Adipose tissue (tissue), 3 donors: ENCODE measurements around the gene GALP. TPM values are rescaled to one million over a fixed set of nuclear protein-coding genes. Genes with fewer than 3 reads are reported as not detected.
"Not testable (repeated sequence)": the region's sequence is repeated elsewhere in the genome, so short reads cannot be mapped to it uniquely, and the experiment has no call there.

ENCODE experiments used
- H3K27ac ChIP-seq: one replicate; pipeline ENCODE4 v1.5.1; 2013; ENCODE audit warnings: low read depth, low read length
- WGBS, 3 donors: extraction: QIAGEN DNeasy Blood & Tissue Kit; methylation state at CpG; one replicate each; pipeline ENCODE4 v1.1.7; 2013; 5-methylcytosine and 5-hydroxymethylcytosine counted together
- polyA plus RNA-seq, 3 donors: library from polyadenylated mRNA; stranded (reverse); fragments of 200-250 nt; gene quantifications; one replicate each; pipeline ENCODE4 v1.2.3, GENCODE V29; 2013
- donor health status: healthy with polysubstance abuse.
- donor health status: Bipolar disorder and iron deficiency.
- donor health status: healthy.

The GALP gene
- polyA plus RNA-seq, 3 donors, result not detected

GRCh38 chr19:56174086-56174485, 1.7 kb upstream of the GALP start:
- H3K27ac ChIP-seq, result no peak overlapping the region
- 19 to 27% (median 19%) methylated on average over 6 to 9 of the region's 9 CpGs for WGBS, 3 donors

- 38 to 47% (median 46%) methylated on average over 11 of the region's 11 CpGs for WGBS, 3 donors
- H3K27ac ChIP-seq, result no peak overlapping the region
Observed at GRCh38 chr19:56174550-56174949, 1.3 kb upstream of the GALP start.

- H3K27ac ChIP-seq, result not testable (repeated sequence)
- WGBS, 3 donors, result 60 to 83% (median 83%) methylated on average over 4 to 9 of the region's 11 CpGs
Observed at GRCh38 chr19:56176310-56176709, 502 bp downstream of the GALP start.

- 69 to 80% (median 74%) methylated on average over 18 of the region's 18 CpGs for WGBS, 3 donors
- no peak overlapping the region for H3K27ac ChIP-seq
Observed at GRCh38 chr19:56176881-56177280, 1.1 kb downstream of the GALP start.

- 49 to 70% (median 60%) methylated on average over 11 of the region's 11 CpGs for WGBS, 3 donors
- H3K27ac ChIP-seq, result no peak overlapping the region
Observed at GRCh38 chr19:56177564-56178243, 1.9 kb downstream of the GALP start.

- 68 to 78% (median 78%) methylated on average over 17 of the region's 17 CpGs for WGBS, 3 donors
- H3K27ac ChIP-seq, result no peak overlapping the region
Observed at GRCh38 chr19:56189785-56190184, 14.0 kb downstream of the GALP start.

- H3K27ac ChIP-seq, result no peak overlapping the region
- 73 to 77% (median 75%) methylated on average over 7 of the region's 7 CpGs for WGBS, 3 donors
Observed at GRCh38 chr19:56191115-56191514, 15.3 kb downstream of the GALP start.

- WGBS, 3 donors, result 81 to 90% (median 83%) methylated on average over 10 of the region's 10 CpGs
- H3K27ac ChIP-seq, result no peak overlapping the region
Observed at GRCh38 chr19:56191711-56192110, 15.9 kb downstream of the GALP start.

- no peak overlapping the region for H3K27ac ChIP-seq
- WGBS, 3 donors, result 82 to 90% (median 89%) methylated on average over 12 of the region's 12 CpGs
Observed at GRCh38 chr19:56193981-56194640, 18.3 kb downstream of the GALP start.

GRCh38 chr19:56197646-56198045, 21.8 kb downstream of the GALP start, which contains the start of gene ZSCAN5B:
ZSCAN5B (minus strand) TSS chr19:56197783; CDS start chr19:56193052, 4,731 bp downstream.
- H3K27ac ChIP-seq, result not testable (repeated sequence)
- WGBS, 3 donors, result 85 to 89% (median 88%) methylated on average over 23 of the region's 23 CpGs

- H3K27ac ChIP-seq, result no peak overlapping the region
- WGBS, 3 donors, result 59 to 62% (median 60%) methylated on average over 7 of the region's 7 CpGs
Observed at GRCh38 chr19:56199687-56200086, 23.9 kb downstream of the GALP start.

GRCh38 chr19:56201973-56202372, 26.2 kb downstream of the GALP start, which contains the start of gene ZSCAN5C:
ZSCAN5C (plus strand) TSS chr19:56202273; CDS start chr19:56205914, 3,641 bp downstream.
- H3K27ac ChIP-seq, result no peak within 1 kb of the TSS
- WGBS, 3 donors, result 62 to 69% (median 64%) methylated on average over 3 of the region's 3 CpGs

GRCh38 chr19:56207581-56207980, 31.8 kb downstream of the GALP start:
- H3K27ac ChIP-seq, result not testable (repeated sequence)
- WGBS, 3 donors, result 63 to 84% (median 74%) methylated on average over 5 of the region's 5 CpGs

- no peak overlapping the region for H3K27ac ChIP-seq
- WGBS, 3 donors, result 78 to 85% (median 81%) methylated on average over 12 of the region's 12 CpGs
Observed at GRCh38 chr19:56209091-56209490, 33.3 kb downstream of the GALP start.

- 80 to 90% (median 89%) methylated on average over 8 to 9 of the region's 9 CpGs for WGBS, 3 donors
- H3K27ac ChIP-seq, result not testable (repeated sequence)
Observed at GRCh38 chr19:56210036-56210435, 34.2 kb downstream of the GALP start.

GRCh38 chr19:56211718-56212117, 35.9 kb downstream of the GALP start:
- WGBS, 3 donors, result 61 to 79% (median 64%) methylated on average over 4 of the region's 4 CpGs
- no peak overlapping the region for H3K27ac ChIP-seq

GRCh38 chr19:56217039-56217949, 41.5 kb downstream of the GALP start:
- H3K27ac ChIP-seq, result no peak overlapping the region
- 5 to 8% (median 7%) methylated on average over 61 to 79 of the region's 79 CpGs for WGBS, 3 donors

- WGBS, 3 donors, result 85 to 91% (median 86%) methylated on average over 10 of the region's 10 CpGs
- no peak overlapping the region for H3K27ac ChIP-seq
Observed at GRCh38 chr19:56218961-56219360, 43.2 kb downstream of the GALP start.

GRCh38 chr19:56221442-56221841, 45.6 kb downstream of the GALP start:
- H3K27ac ChIP-seq, result not testable (repeated sequence)
- WGBS, 3 donors, result 55 to 62% (median 61%) methylated on average over 9 of the region's 9 CpGs
